ENCODE measurements around the gene CA14. TPM values are rescaled to one million over a fixed set of nuclear protein-coding genes. Genes with fewer than 3 reads are reported as not detected.

CA14 gene
- total and polyA plus RNA-seq, 9 of the 15 experiments (the other 6 are each of a cell fraction or from before 2014, with no cell fraction given), result 0.13 to 0.57 (median 0.26) TPM; not detected in 1

- intact Hi-C loops (cut with micrococcal nuclease) (no loop called here), in situ Hi-C loops (cut with MboI) (no loop called here)
- Histone ChIP-seq H3K36me3 (ENCODE audit: control insufficient read depth, insufficient read depth, low read length) (no peaks in the 10 kb centered on the region), H2AFZ (ENCODE audit: low read depth, low read length) (no peak overlapping the region; the same call in 1 of the 2 replicates), H3K27me3 (ENCODE audit: control insufficient read depth in 2 of 2, insufficient read depth in 2 of 2, low read length in 2 of 2) (no peaks in the 10 kb centered on the region), H3K79me2 (ENCODE audit: control insufficient read depth, insufficient read depth, low read length) (peaks cover 5% of the 10 kb centered on the region), H3K27ac (ENCODE audit: extremely low read depth, low read depth, low read length) (no peak overlapping the region), H3K4me3 (no peak overlapping the region), H3K4me1 (replicated peaks in 1 of 2; ENCODE audit: control insufficient read depth in 2 of 2, insufficient read depth in 2 of 2, low read length in 2 of 2) (peaks cover 8 to 15% of the 10 kb centered on the region in 2 experiments), H3K9me1 (ENCODE audit: control insufficient read depth, insufficient read depth, low read length) (no peaks in the 10 kb centered on the region), H3K9me3 (replicated peaks; ENCODE audit: control insufficient read depth, insufficient read depth, low read depth, low read length) (no peaks in the 10 kb centered on the region), H3K9ac (ENCODE audit: insufficient read depth in 1 of 2, low read depth in 2 of 2, low read length in 2 of 2) (no peak overlapping the region), H4K20me1 (replicated peaks; ENCODE audit: control insufficient read depth, insufficient read depth, low read length) (no peaks in the 10 kb centered on the region), H3K4me2 (ENCODE audit: insufficient read depth, low read length) (no peak overlapping the region)
- TF ChIP-seq RBBP5 (IDR thresholded peaks at IDR 0.05; ENCODE audit: borderline replicate concordance, insufficient read depth, low read length, poor library complexity, severe bottlenecking), result no peak
- no peak for TF ChIP-seq MYC (IDR thresholded peaks at IDR 0.05; ENCODE audit: low read depth, low read length)
- no peak for TF ChIP-seq MYC (CRISPR knock-in tag; IDR thresholded peaks at IDR 0.05; ENCODE audit: borderline replicate concordance, low read depth)
- no peak for TF ChIP-seq NFIC (IDR thresholded peaks at IDR 0.05)
- TF ChIP-seq TAF1 (IDR thresholded peaks at IDR 0.05; ENCODE audit: control insufficient read depth, extremely low read depth, insufficient read depth, low read length, severe bottlenecking), result no peak
- TF ChIP-seq ZNF511 (CRISPR knock-in tag; IDR thresholded peaks at IDR 0.05), result no peak
- CTCF ChIA-PET (ENCODE audit: low intra/inter-chr PET ratio), result no interaction called here
- FAIRE-seq (no peak), DNase-seq (ENCODE audit: extremely low read depth in 1 of 4, low spot score in 3 of 4) (no peak), ATAC-seq (no peak)
- POLR2A ChIA-PET, result interaction anchor here (0.6 to 2.1 kb wide), 9 partner anchors 11 to 673 kb away, joined by 3 to 15 read pairs (median 3); partner anchors contain the start of gene CA14
- BruUV-seq (replicated peaks), result no TSS peak
- WGBS (ENCODE audit: insufficient coverage, low coverage, missing lambda C conversion rate), result 56% methylated on average over 1 of the region's 1 CpG
Observed at GRCh38 chr1:150273311-150273710, 15.7 kb downstream of the CA14 start.

Measured in K562 (cell line).